Left ventricle myocardium inferior (tissue), 1 donor: ENCODE results near the gene PRDM10. TPM values are rescaled to one million over a fixed set of nuclear protein-coding genes. Genes with fewer than 3 reads are reported as not detected.

ENCODE experiments used
- DNase-seq: peaks from one replicate; pipeline ENCODE4 v3.0.0-alpha.2; 2020
- H3K27ac ChIP-seq: fragments of 200-600 bp; replicated peaks from 2 replicates; pipeline ENCODE4 v1.8.0; 2021
- H3K27me3 ChIP-seq: fragments of 200-600 bp; 2 replicates; pipeline ENCODE4 v1.8.0; 2021; ENCODE audit warnings: low read depth
- H3K36me3 ChIP-seq: fragments of 200-600 bp; 2 replicates; pipeline ENCODE4 v1.8.0; 2021
- H3K4me1 ChIP-seq: fragments of 200-600 bp; 2 replicates; pipeline ENCODE4 v1.8.0; 2021
- H3K4me3 ChIP-seq: fragments of 200-600 bp; 2 replicates; pipeline ENCODE4 v1.8.0; 2021; ENCODE audit warnings: mild to moderate bottlenecking, moderate library complexity
- H3K9me3 ChIP-seq: fragments of 200-600 bp; replicated peaks from 2 replicates; pipeline ENCODE4 v1.8.0; 2021
- intact Hi-C: fragments of 100-400 bp; cut with micrococcal nuclease; formaldehyde crosslinking; loops from one replicate; pipeline ENCODE4 v1.11.0; 2022
- total RNA-seq: library from RNA; stranded (reverse); fragmentation: NEBNext Ultra II Directional; extraction: Animal tissue kit (Norgen Biotek cat#: 25700); gene quantifications from one replicate; pipeline ENCODE4 v1.2.1, GENCODE V29; 2021
- TF ChIP-seq, protein P1 (sequence below): fragments of 200-600 bp; IDR thresholded peaks from 2 replicates; pipeline ENCODE4 v1.8.0; 2021; ENCODE audit warnings: antibody characterized with exemption, mild to moderate bottlenecking, borderline replicate concordance
- donor health status: DM: no; HTN: yes; CAD: no; lungs with severe emphysema.

Gene PRDM10
- total RNA-seq, 1 donor from 2014 or later, result 5.4 TPM

GRCh38 chr11:129929721-129930120 is 72.9 kb downstream of the PRDM10 start:
- Histone ChIP-seq H3K4me3 (no peak overlapping the region), H3K4me1 (no peaks in the 10 kb centered on the region), H3K9me3 (no peaks in the 10 kb centered on the region), H3K27me3 (no peaks in the 10 kb centered on the region), H3K36me3 (peaks cover 38% of the 10 kb centered on the region), H3K27ac (no peak overlapping the region)
- DNase-seq, result no peak
- intact Hi-C loops, result no loop called here
- TF ChIP-seq, protein P1, sequence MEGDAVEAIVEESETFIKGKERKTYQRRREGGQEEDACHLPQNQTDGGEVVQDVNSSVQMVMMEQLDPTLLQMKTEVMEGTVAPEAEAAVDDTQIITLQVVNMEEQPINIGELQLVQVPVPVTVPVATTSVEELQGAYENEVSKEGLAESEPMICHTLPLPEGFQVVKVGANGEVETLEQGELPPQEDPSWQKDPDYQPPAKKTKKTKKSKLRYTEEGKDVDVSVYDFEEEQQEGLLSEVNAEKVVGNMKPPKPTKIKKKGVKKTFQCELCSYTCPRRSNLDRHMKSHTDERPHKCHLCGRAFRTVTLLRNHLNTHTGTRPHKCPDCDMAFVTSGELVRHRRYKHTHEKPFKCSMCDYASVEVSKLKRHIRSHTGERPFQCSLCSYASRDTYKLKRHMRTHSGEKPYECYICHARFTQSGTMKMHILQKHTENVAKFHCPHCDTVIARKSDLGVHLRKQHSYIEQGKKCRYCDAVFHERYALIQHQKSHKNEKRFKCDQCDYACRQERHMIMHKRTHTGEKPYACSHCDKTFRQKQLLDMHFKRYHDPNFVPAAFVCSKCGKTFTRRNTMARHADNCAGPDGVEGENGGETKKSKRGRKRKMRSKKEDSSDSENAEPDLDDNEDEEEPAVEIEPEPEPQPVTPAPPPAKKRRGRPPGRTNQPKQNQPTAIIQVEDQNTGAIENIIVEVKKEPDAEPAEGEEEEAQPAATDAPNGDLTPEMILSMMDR, result no peak

DNA sequence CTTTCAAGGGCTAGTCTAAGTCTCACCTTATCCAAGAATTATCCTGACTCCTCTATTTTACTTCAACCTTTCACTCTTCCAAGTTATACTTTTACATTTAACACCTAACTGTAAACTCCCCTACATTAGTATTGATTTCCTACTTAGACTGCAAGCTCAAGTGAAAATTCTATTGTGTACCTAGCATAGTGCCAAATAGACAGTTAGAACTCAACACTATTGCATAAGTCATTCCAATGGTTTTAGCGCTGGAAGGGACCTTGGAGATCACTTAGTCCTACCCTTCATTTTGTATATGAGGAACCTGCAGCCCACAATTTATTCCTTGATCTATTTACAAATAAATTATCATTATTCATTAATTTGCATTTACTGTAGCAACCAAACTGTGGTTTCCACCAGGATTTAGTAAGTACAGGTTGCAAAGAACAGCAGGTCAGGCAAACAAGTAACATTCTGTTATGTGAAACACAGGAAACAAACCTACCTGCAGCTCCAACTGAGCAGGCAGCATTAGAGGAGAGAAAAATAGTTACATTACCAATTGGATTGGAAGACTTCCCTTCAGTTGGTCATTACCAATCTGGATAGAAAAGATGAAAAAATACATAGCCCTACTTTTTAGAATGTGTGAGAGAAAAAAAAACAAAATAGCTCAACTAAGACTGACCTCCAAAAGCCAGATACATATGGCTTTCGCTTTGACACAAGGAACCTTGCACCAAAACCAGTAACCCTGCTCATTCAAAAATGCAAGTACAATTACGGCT is 73.5 kb downstream of the PRDM10 start:
- TF ChIP-seq, protein P1, result no peak
- Histone ChIP-seq H3K4me1 (no peaks in the 10 kb centered on the region), H3K27me3 (no peaks in the 10 kb centered on the region), H3K36me3 (peaks cover 39% of the 10 kb centered on the region), H3K9me3 (no peaks in the 10 kb centered on the region), H3K4me3 (no peak overlapping the region), H3K27ac (no peak overlapping the region)
- intact Hi-C loops, result no loop called here
- no peak for DNase-seq

- TF ChIP-seq, protein P1, result no peak
- Histone ChIP-seq H3K36me3 (peaks cover 20% of the 10 kb centered on the region), H3K27ac (no peak overlapping the region), H3K4me1 (no peaks in the 10 kb centered on the region), H3K4me3 (no peak overlapping the region), H3K27me3 (no peaks in the 10 kb centered on the region), H3K9me3 (no peaks in the 10 kb centered on the region)
- no peak for DNase-seq
- intact Hi-C loops, result loop anchor here (5.0 kb wide), 1 partner anchor 210 kb away; no protein-coding TSS in a partner anchor
Measured at GRCh38 chr11:129922674-129923073, 80.0 kb downstream of the PRDM10 start.

- no peak for DNase-seq
- TF ChIP-seq, protein P1, result no peak
- intact Hi-C loops, result no loop called here
- Histone ChIP-seq H3K27me3 (no peaks in the 10 kb centered on the region), H3K4me1 (no peaks in the 10 kb centered on the region), H3K27ac (no peak overlapping the region), H3K4me3 (no peak overlapping the region), H3K9me3 (no peaks in the 10 kb centered on the region), H3K36me3 (peaks cover 48% of the 10 kb centered on the region)
Measured at GRCh38 chr11:129918361-129918760, 84.3 kb downstream of the PRDM10 start.

DNA sequence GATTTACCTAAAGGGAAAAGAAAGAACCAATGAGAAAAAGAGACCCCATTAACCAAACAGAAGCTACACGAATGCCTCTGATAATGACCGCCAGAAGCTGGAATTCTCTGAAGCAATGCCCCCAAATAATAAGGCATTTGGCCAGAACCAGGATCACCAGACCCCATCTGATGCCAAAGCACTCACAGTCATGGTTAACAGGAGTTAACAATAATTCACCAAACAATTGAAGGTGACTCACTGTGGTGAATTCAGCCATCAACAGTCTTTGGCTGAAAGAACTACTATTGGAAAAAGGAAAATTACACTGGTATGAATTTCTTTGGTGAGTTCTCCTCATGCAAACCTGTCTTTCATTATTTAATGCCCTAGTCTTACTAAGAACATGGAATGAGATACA is 85.4 kb downstream of the PRDM10 start:
- no peak overlapping the region for H3K4me3 ChIP-seq
- H3K27ac ChIP-seq, result no peak overlapping the region
- TF ChIP-seq, protein P1, result no peak
- H3K9me3 ChIP-seq, result no peaks in the 10 kb centered on the region
- intact Hi-C loops, result no loop called here
- H3K4me1 ChIP-seq, result no peaks in the 10 kb centered on the region
- H3K27me3 ChIP-seq, result no peaks in the 10 kb centered on the region
- DNase-seq, result no peak
- peaks cover 49% of the 10 kb centered on the region for H3K36me3 ChIP-seq
